ENCODE data around the gene ADGRV1. TPM values are rescaled to one million over a fixed set of nuclear protein-coding genes. Genes with fewer than 3 reads are reported as not detected.

The ADGRV1 gene
- polyA plus RNA-seq, 4 donors: 2.6 to 2.9 (median 2.7) TPM; not detected in 1

- DNase-seq: no peak
- no peaks in the 10 kb centered on the region for H3K9me3 ChIP-seq (ENCODE audit: control insufficient read depth in 2 of 2, insufficient read depth in 1 of 2, low read depth in 1 of 2, low read length in 1 of 2)
Observed at GRCh38 chr5:91072881-91073280, 514.3 kb downstream of the ADGRV1 start.

GRCh38 chr5:91074615-91075014 lies 516.0 kb downstream of the ADGRV1 start:
- FAIRE-seq: no peak
- peak in 1 of 2 donors; percentile 5 for DNase-seq
- Histone ChIP-seq H3K27ac (ENCODE audit: low read depth in 1 of 3, low read length in 2 of 3) (no peak overlapping the region), H3K9me3 (ENCODE audit: control insufficient read depth in 2 of 2, insufficient read depth in 1 of 2, low read depth in 1 of 2, low read length in 1 of 2) (no peaks in the 10 kb centered on the region), H3K4me1 (ENCODE audit: control insufficient read depth in 3 of 3, insufficient read depth in 2 of 3, low read depth in 1 of 3, low read length in 2 of 3) (no peaks in the 10 kb centered on the region), H3K27me3 (ENCODE audit: control insufficient read depth in 3 of 3, insufficient read depth in 3 of 3, low read length in 3 of 3) (no peaks in the 10 kb centered on the region), H3K36me3 (ENCODE audit: control insufficient read depth in 3 of 3, insufficient read depth in 2 of 3, low read depth in 1 of 3, low read length in 3 of 3) (no peaks in the 10 kb centered on the region), H3K4me3 (ENCODE audit: low read depth in 1 of 3, low read length in 3 of 3) (no peak overlapping the region)
- 23 to 56% (median 43%) methylated on average over 1 of the region's 1 CpG for WGBS, 3 donors

More at GRCh38 chr5:91072881-91073280, 514.3 kb downstream of the ADGRV1 start:
- H3K27ac ChIP-seq (ENCODE audit: low read depth in 1 of 3, low read length in 2 of 3): no peak overlapping the region
- H3K4me3 ChIP-seq (ENCODE audit: low read depth in 1 of 3, low read length in 3 of 3): no peak overlapping the region
- 70 to 91% (median 79%) methylated on average over 2 of the region's 2 CpGs for WGBS, 3 donors
- H3K4me1 ChIP-seq (ENCODE audit: control insufficient read depth in 3 of 3, insufficient read depth in 2 of 3, low read depth in 1 of 3, low read length in 2 of 3): no peaks in the 10 kb centered on the region
- H3K36me3 ChIP-seq (ENCODE audit: control insufficient read depth in 3 of 3, insufficient read depth in 2 of 3, low read depth in 1 of 3, low read length in 3 of 3): no peaks in the 10 kb centered on the region
- no peak for FAIRE-seq
- no peaks in the 10 kb centered on the region for H3K27me3 ChIP-seq (ENCODE audit: control insufficient read depth in 3 of 3, insufficient read depth in 3 of 3, low read length in 3 of 3)

GRCh38 chr5:91076138-91076537 lies 517.5 kb downstream of the ADGRV1 start:
- Histone ChIP-seq H3K4me1 (ENCODE audit: control insufficient read depth in 3 of 3, insufficient read depth in 2 of 3, low read depth in 1 of 3, low read length in 2 of 3) (no peaks in the 10 kb centered on the region), H3K27ac (ENCODE audit: low read depth in 1 of 3, low read length in 2 of 3) (no peak overlapping the region), H3K9me3 (ENCODE audit: control insufficient read depth in 2 of 2, insufficient read depth in 1 of 2, low read depth in 1 of 2, low read length in 1 of 2) (no peaks in the 10 kb centered on the region), H3K27me3 (ENCODE audit: control insufficient read depth in 3 of 3, insufficient read depth in 3 of 3, low read length in 3 of 3) (no peaks in the 10 kb centered on the region), H3K4me3 (ENCODE audit: low read depth in 1 of 3, low read length in 3 of 3) (no peak overlapping the region), H3K36me3 (ENCODE audit: control insufficient read depth in 3 of 3, insufficient read depth in 2 of 3, low read depth in 1 of 3, low read length in 3 of 3) (no peaks in the 10 kb centered on the region)
- DNase-seq (no peak), FAIRE-seq (no peak)

- H3K9me3 ChIP-seq (ENCODE audit: control insufficient read depth in 2 of 2, insufficient read depth in 1 of 2, low read depth in 1 of 2, low read length in 1 of 2): no peaks in the 10 kb centered on the region
- H3K27me3 ChIP-seq (ENCODE audit: control insufficient read depth in 3 of 3, insufficient read depth in 3 of 3, low read length in 3 of 3): no peaks in the 10 kb centered on the region
- no peaks in the 10 kb centered on the region for H3K4me1 ChIP-seq (ENCODE audit: control insufficient read depth in 3 of 3, insufficient read depth in 2 of 3, low read depth in 1 of 3, low read length in 2 of 3)
- no peak overlapping the region for H3K27ac ChIP-seq (ENCODE audit: low read depth in 1 of 3, low read length in 2 of 3)
- H3K4me3 ChIP-seq (ENCODE audit: low read depth in 1 of 3, low read length in 3 of 3): no peak overlapping the region
- WGBS, 3 donors: 86 to 91% (median 91%) methylated on average over 3 of the region's 3 CpGs
- DNase-seq (no peak), FAIRE-seq (no peak)
- H3K36me3 ChIP-seq (ENCODE audit: control insufficient read depth in 3 of 3, insufficient read depth in 2 of 3, low read depth in 1 of 3, low read length in 3 of 3): no peaks in the 10 kb centered on the region
Observed at GRCh38 chr5:91077623-91078022, 519.0 kb downstream of the ADGRV1 start.

GRCh38 chr5:91079037-91079436 lies 520.4 kb downstream of the ADGRV1 start:
- Histone ChIP-seq H3K36me3 (ENCODE audit: control insufficient read depth in 3 of 3, insufficient read depth in 2 of 3, low read depth in 1 of 3, low read length in 3 of 3) (no peaks in the 10 kb centered on the region), H3K27ac (ENCODE audit: low read depth in 1 of 3, low read length in 2 of 3) (no peak overlapping the region), H3K9me3 (ENCODE audit: control insufficient read depth in 2 of 2, insufficient read depth in 1 of 2, low read depth in 1 of 2, low read length in 1 of 2) (no peaks in the 10 kb centered on the region), H3K27me3 (ENCODE audit: control insufficient read depth in 3 of 3, insufficient read depth in 3 of 3, low read length in 3 of 3) (no peaks in the 10 kb centered on the region), H3K4me3 (ENCODE audit: low read depth in 1 of 3, low read length in 3 of 3) (no peak overlapping the region), H3K4me1 (ENCODE audit: control insufficient read depth in 3 of 3, insufficient read depth in 2 of 3, low read depth in 1 of 3, low read length in 2 of 3) (no peaks in the 10 kb centered on the region)
- WGBS, 3 donors: 48 to 76% (median 68%) methylated on average over 2 of the region's 2 CpGs
- no peak for FAIRE-seq
- no peak for DNase-seq

- Histone ChIP-seq H3K4me3 (ENCODE audit: low read depth in 1 of 3, low read length in 3 of 3) (no peak overlapping the region), H3K36me3 (ENCODE audit: control insufficient read depth in 3 of 3, insufficient read depth in 2 of 3, low read depth in 1 of 3, low read length in 3 of 3) (no peaks in the 10 kb centered on the region), H3K9me3 (ENCODE audit: control insufficient read depth in 2 of 2, insufficient read depth in 1 of 2, low read depth in 1 of 2, low read length in 1 of 2) (no peaks in the 10 kb centered on the region), H3K4me1 (ENCODE audit: control insufficient read depth in 3 of 3, insufficient read depth in 2 of 3, low read depth in 1 of 3, low read length in 2 of 3) (peaks cover 0 to 8% (median 0%) of the 10 kb centered on the region in 3 donors), H3K27me3 (ENCODE audit: control insufficient read depth in 3 of 3, insufficient read depth in 3 of 3, low read length in 3 of 3) (no peaks in the 10 kb centered on the region), H3K27ac (ENCODE audit: low read depth in 1 of 3, low read length in 2 of 3) (no peak overlapping the region)
- WGBS, 3 donors: 88 to 95% (median 91%) methylated on average over 1 of the region's 1 CpG
- FAIRE-seq: no peak
- DNase-seq: no peak
Observed at GRCh38 chr5:91089758-91090157, 531.2 kb downstream of the ADGRV1 start.

- no peak for FAIRE-seq
Observed at GRCh38 chr5:91090995-91091394, 532.4 kb downstream of the ADGRV1 start.

GRCh38 chr5:91091471-91092234 lies 533.1 kb downstream of the ADGRV1 start:
- WGBS, 3 donors: 82 to 91% (median 85%) methylated on average over 4 of the region's 4 CpGs
- Histone ChIP-seq H3K27ac (ENCODE audit: low read depth in 1 of 3, low read length in 2 of 3) (no peak overlapping the region), H3K27me3 (ENCODE audit: control insufficient read depth in 3 of 3, insufficient read depth in 3 of 3, low read length in 3 of 3) (no peaks in the 10 kb centered on the region), H3K36me3 (ENCODE audit: control insufficient read depth in 3 of 3, insufficient read depth in 2 of 3, low read depth in 1 of 3, low read length in 3 of 3) (no peaks in the 10 kb centered on the region), H3K4me3 (ENCODE audit: low read depth in 1 of 3, low read length in 3 of 3) (no peak overlapping the region), H3K9me3 (ENCODE audit: control insufficient read depth in 2 of 2, insufficient read depth in 1 of 2, low read depth in 1 of 2, low read length in 1 of 2) (no peaks in the 10 kb centered on the region), H3K4me1 (ENCODE audit: control insufficient read depth in 3 of 3, insufficient read depth in 2 of 3, low read depth in 1 of 3, low read length in 2 of 3) (peaks cover 0 to 8% (median 0%) of the 10 kb centered on the region in 3 donors)
- FAIRE-seq (no peak), DNase-seq (no peak)

More at GRCh38 chr5:91090995-91091394, 532.4 kb downstream of the ADGRV1 start:
- H3K27me3 ChIP-seq (ENCODE audit: control insufficient read depth in 3 of 3, insufficient read depth in 3 of 3, low read length in 3 of 3): no peaks in the 10 kb centered on the region
- H3K4me1 ChIP-seq (ENCODE audit: control insufficient read depth in 3 of 3, insufficient read depth in 2 of 3, low read depth in 1 of 3, low read length in 2 of 3): peaks cover 0 to 8% (median 0%) of the 10 kb centered on the region in 3 donors
- H3K36me3 ChIP-seq (ENCODE audit: control insufficient read depth in 3 of 3, insufficient read depth in 2 of 3, low read depth in 1 of 3, low read length in 3 of 3): no peaks in the 10 kb centered on the region
- no peak overlapping the region for H3K27ac ChIP-seq (ENCODE audit: low read depth in 1 of 3, low read length in 2 of 3)
- H3K9me3 ChIP-seq (ENCODE audit: control insufficient read depth in 2 of 2, insufficient read depth in 1 of 2, low read depth in 1 of 2, low read length in 1 of 2): no peaks in the 10 kb centered on the region
- DNase-seq: no peak
- WGBS, 3 donors: 47 to 73% (median 56%) methylated on average over 1 of the region's 1 CpG
- H3K4me3 ChIP-seq (ENCODE audit: low read depth in 1 of 3, low read length in 3 of 3): no peak overlapping the region
